Right lobe of liver (tissue), 4 donors: Measurements from ENCODE around the gene PDE1C.

ENCODE experiments used
- CTCF ChIP-seq, 4 donors: fragments of 200-600 bp in 3 of 4; fragments of 450-650 bp in 1 of 4; IDR thresholded peaks; one replicate each; pipeline versions ENCODE4 v1.5.1 to v1.8.0; 2016 to 2022; ENCODE audit warnings: antibody characterized with exemption in 4 of 4, mild to moderate bottlenecking in 2 of 4
- POLR2A ChIP-seq: fragments of 450-650 bp; IDR thresholded peaks from one replicate; pipeline ENCODE4 v1.6.1; 2017; ENCODE audit warnings: antibody characterized with exemption, mild to moderate bottlenecking
- donor health status: DM: no; HTN: no; CAD: no.
- donor health status: DM: no; HTN: no; CAD: no.
- donor health status: DM: no; HTN: yes; CAD: no.

DNA sequence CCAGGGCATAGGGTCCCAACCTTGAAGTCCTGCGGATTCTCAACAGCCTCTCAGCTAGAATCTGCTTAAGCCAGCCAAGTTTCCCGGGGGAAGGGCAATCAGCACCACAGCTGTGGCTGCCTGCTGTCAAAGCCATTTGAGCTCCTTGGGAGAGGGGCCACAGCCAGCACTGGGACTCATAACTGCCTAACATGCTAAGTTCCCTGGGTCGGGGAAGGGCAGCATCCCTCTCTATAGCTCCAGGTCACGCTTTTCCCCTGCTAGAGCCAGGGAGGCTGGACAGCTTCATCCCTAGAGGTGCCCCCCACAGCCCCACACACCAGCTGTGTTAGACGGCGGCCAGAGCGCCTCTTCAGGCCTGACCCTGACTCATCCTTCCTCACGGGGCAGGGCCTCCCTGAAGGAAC lies 49.6 kb upstream of the PDE1C start:
- no peak for TF ChIP-seq CTCF (IDR thresholded peaks at IDR 0.05)
- TF ChIP-seq POLR2A: no peak
